HFFc6 (cell line): Measurements from ENCODE around the gene ADA. TPM values are rescaled to one million over a fixed set of nuclear protein-coding genes. Genes with fewer than 3 reads are reported as not detected.

Experiments
- DNase-seq: peaks from one replicate; pipeline ENCODE4 v3.0.0-alpha.2; 2018
- H3K27ac Mint-ChIP-seq: 2 replicates; pipeline ENCODE4 v1.8.0; 2020; ENCODE audit warnings: mild to moderate bottlenecking, mixed read lengths
- H3K27me3 Mint-ChIP-seq: 2 replicates; pipeline ENCODE4 v1.8.0; 2021; ENCODE audit warnings: mild to moderate bottlenecking, moderate library complexity, mixed read lengths; ENCODE audit not compliant: insufficient read depth
- H3K36me3 Mint-ChIP-seq: 2 replicates; pipeline ENCODE4 v1.8.0; 2021; ENCODE audit warnings: low read depth, mixed read lengths
- H3K4me1 Mint-ChIP-seq: 2 replicates; pipeline ENCODE4 v1.8.0; 2020; ENCODE audit warnings: low read depth, mixed read lengths
- H3K4me3 Mint-ChIP-seq: 2 replicates; pipeline ENCODE4 v1.8.0; 2020; ENCODE audit warnings: mild to moderate bottlenecking, moderate library complexity, mixed read lengths
- H3K9me3 Mint-ChIP-seq: 2 replicates; pipeline ENCODE4 v1.8.0; 2020; ENCODE audit warnings: mild to moderate bottlenecking, mixed read lengths
- CTCF ChIP-seq: fragments of 200-600 bp; sonication (generic); IDR thresholded peaks from 2 replicates; pipeline ENCODE4 v1.5.0; 2021; ENCODE audit warnings: antibody characterized with exemption, mild to moderate bottlenecking
- total RNA-seq, 6 experiments: library from RNA; stranded (reverse); fragmentation: NEBNext Ultra II Directional; extraction: Animal tissue kit (Norgen Biotek cat#: 25700); gene quantifications; 2 replicates in 1 of 6; 3 replicates in 5 of 6; pipeline ENCODE4 v1.2.3, GENCODE V29; 2021

ADA gene
- total RNA-seq, 6 experiments from 2014 or later, result 11.0 to 15.9 (median 12.7) TPM

- TF ChIP-seq CTCF, result no peak
These were observed 24.0 kb downstream of the ADA start for GRCh38 chr20:44627364-44628010.

DNA sequence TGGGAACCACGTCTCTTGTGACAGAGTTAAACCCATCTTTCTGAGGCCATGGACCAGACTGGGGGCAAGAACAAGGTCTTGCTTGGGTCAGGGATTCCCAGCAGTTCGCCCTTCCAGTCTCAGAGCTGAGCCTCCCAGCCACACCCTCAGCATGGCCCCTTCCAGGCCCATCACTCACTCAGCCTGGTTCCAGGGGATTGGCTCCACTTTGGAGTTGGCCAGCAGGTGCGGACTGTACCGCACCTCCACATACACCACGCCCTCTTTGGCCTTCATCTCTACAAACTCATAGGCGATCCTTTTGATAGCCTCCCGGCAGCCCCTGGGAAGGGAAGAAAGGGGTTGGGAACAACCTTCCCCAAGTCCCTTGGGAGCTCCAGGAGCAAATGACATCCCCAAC lies 25.2 kb downstream of the ADA start:
- Mint-ChIP-seq H3K36me3 (peaks cover 35% of the 10 kb centered on the region), H3K9me3 (peaks cover 12% of the 10 kb centered on the region; the same call in 1 of the 2 replicates), H3K27me3 (no peaks in the 10 kb centered on the region), H3K27ac (no peak overlapping the region), H3K4me3 (no peak overlapping the region), H3K4me1 (no peaks in the 10 kb centered on the region)
- DNase-seq, result no peak
- TF ChIP-seq CTCF, result no peak

More at GRCh38 chr20:44627364-44628010, 24.0 kb downstream of the ADA start:
- Mint-ChIP-seq H3K9me3 (peaks cover 9% of the 10 kb centered on the region; the same call in 1 of the 2 replicates), H3K36me3 (peaks cover 23% of the 10 kb centered on the region), H3K27me3 (no peaks in the 10 kb centered on the region), H3K4me1 (no peaks in the 10 kb centered on the region), H3K27ac (no peak overlapping the region), H3K4me3 (no peak overlapping the region)
- DNase-seq, result no peak

DNA sequence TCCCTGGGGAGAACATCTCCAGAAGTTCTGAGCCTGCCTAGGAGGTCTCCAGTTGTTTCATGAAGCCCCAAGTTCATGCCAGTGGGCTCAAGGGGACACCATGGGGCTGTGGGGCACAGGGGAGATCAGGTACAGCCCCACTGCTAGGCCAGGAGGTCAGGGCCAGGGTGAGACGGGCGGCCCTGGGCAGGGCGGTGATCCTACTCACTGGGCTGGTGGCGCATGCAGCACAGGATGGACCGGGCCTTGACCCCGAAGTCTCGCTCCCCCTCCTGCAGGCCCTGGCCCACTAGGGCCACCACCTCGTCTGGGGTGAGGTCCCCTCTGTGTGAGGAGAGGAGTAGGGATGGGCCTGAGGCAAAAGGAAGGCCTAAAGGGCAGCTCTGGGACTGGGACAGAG lies 26.1 kb downstream of the ADA start:
- Mint-ChIP-seq H3K4me1 (no peaks in the 10 kb centered on the region), H3K36me3 (peaks cover 45% of the 10 kb centered on the region), H3K27me3 (no peaks in the 10 kb centered on the region; the same call in 1 of the 2 replicates), H3K9me3 (peaks cover 12% of the 10 kb centered on the region; the same call in 1 of the 2 replicates), H3K4me3 (no peak overlapping the region), H3K27ac (no peak overlapping the region)
- DNase-seq, result no peak
- no peak for TF ChIP-seq CTCF

- DNase-seq, result no peak
- H3K27ac Mint-ChIP-seq, result no peak overlapping the region
- H3K4me3 Mint-ChIP-seq, result no peak overlapping the region
- TF ChIP-seq CTCF, result no peak
- no peaks in the 10 kb centered on the region; the same call in 1 of the 2 replicates for H3K27me3 Mint-ChIP-seq
- H3K4me1 Mint-ChIP-seq, result no peaks in the 10 kb centered on the region
- H3K36me3 Mint-ChIP-seq, result peaks cover 48% of the 10 kb centered on the region
- peaks cover 12% of the 10 kb centered on the region; the same call in 1 of the 2 replicates for H3K9me3 Mint-ChIP-seq
These were observed 26.7 kb downstream of the ADA start for GRCh38 chr20:44624743-44625271.

DNA sequence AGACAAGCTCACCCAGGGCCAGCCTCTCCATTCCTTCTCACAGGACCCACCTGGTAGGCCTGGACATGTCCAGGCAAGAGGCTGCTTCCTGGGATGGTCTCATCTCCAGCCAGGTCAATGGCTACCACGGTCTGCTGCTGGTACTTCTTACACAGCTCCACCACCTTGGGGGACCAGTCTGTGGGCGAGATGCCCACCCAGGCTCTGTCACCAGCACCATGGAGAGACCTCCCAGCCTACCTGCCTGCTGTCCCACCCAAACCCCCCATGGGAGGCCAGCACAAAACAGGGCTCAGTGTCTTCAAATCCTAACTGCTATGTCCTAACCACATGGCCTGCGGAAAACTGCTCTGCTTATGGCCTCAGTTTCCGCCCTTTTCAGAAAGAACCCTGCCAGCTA lies 27.3 kb downstream of the ADA start:
- peaks cover 12% of the 10 kb centered on the region; the same call in 1 of the 2 replicates for H3K9me3 Mint-ChIP-seq
- no peak for TF ChIP-seq CTCF
- H3K4me1 Mint-ChIP-seq, result no peaks in the 10 kb centered on the region
- no peak overlapping the region for H3K27ac Mint-ChIP-seq
- peaks cover 2% of the 10 kb centered on the region for H3K27me3 Mint-ChIP-seq
- peaks cover 48% of the 10 kb centered on the region for H3K36me3 Mint-ChIP-seq
- no peak for DNase-seq
- H3K4me3 Mint-ChIP-seq, result no peak overlapping the region
